H1 (cell line): ENCODE data around the gene TRIM47. TPM values are rescaled to one million over a fixed set of nuclear protein-coding genes. Genes with fewer than 3 reads are reported as not detected.

ENCODE experiments used
- CTCF ChIA-PET: fragments of 300-600 bp; sonication (Branson Sonifier 250); formaldehyde crosslinking; loops from one replicate; lab custom pipeline; 2021; ENCODE audit not compliant: partially characterized antibody; lab: Charles Lee
- POLR2A ChIA-PET: fragments of 300-600 bp; sonication (Branson Sonifier 250); formaldehyde crosslinking; loops from one replicate; lab custom pipeline; 2021; ENCODE audit warnings: inconsistent platforms; ENCODE audit not compliant: partially characterized antibody; lab: Charles Lee
- DNase-seq, 2 experiments: peaks; one replicate each; pipeline versions ENCODE4 v3.0.0 to v3.0.0-alpha.2; 2010 to 2022; ENCODE audit warnings: low spot score in 2 of 2, low read depth in 1 of 2, mixed read lengths in 1 of 2
- FAIRE-seq: peaks from 2 replicates; lab custom pipeline; 2011; peaks lifted over from hg19 to GRCh38; lab: Jason Lieb, UNC
- H2AFZ ChIP-seq: 2 replicates; pipeline ENCODE4 v1.8.1; 2012; ENCODE audit warnings: low read length, inconsistent platforms
- H2AK5ac ChIP-seq: 2 replicates; pipeline ENCODE4 v1.6.1; 2013; ENCODE audit warnings: low read depth, low read length
- H2BK120ac ChIP-seq: replicated peaks from 2 replicates; pipeline ENCODE3; 2013; ENCODE audit warnings: low read depth, low read length, inconsistent platforms
- H2BK12ac ChIP-seq: 2 replicates; pipeline ENCODE4 v1.6.1; 2013; ENCODE audit warnings: low read depth, low read length
- H2BK15ac ChIP-seq: 2 replicates; pipeline ENCODE4 v1.6.1; 2013; ENCODE audit warnings: low read length
- H2BK20ac ChIP-seq: 2 replicates; pipeline ENCODE4 v1.6.1; 2013; ENCODE audit warnings: low read length
- H2BK5ac ChIP-seq: 2 replicates; pipeline ENCODE4 v1.6.1; 2013; ENCODE audit warnings: low read depth, low read length
- H3K14ac ChIP-seq: 2 replicates; pipeline ENCODE4 v1.6.1; 2013; ENCODE audit warnings: inconsistent platforms; ENCODE audit not compliant: insufficient read length
- H3K18ac ChIP-seq: 2 replicates; pipeline ENCODE4 v1.6.1; 2013; ENCODE audit warnings: low read length; ENCODE audit errors: extremely low read depth
- H3K23ac ChIP-seq: 2 replicates; pipeline ENCODE4 v1.6.1; 2013; ENCODE audit warnings: inconsistent platforms; ENCODE audit not compliant: insufficient read length
- H3K23me2 ChIP-seq: 2 replicates; pipeline ENCODE4 v1.6.1; 2013; ENCODE audit warnings: low read depth, low read length
- H3K27ac ChIP-seq: 2 replicates; pipeline ENCODE4 v1.6.1; 2011; ENCODE audit warnings: low read depth, low read length, inconsistent platforms
- H3K27me3 ChIP-seq, 4 experiments: replicated peaks in 1 of 4; 1 replicate in 1 of 4; 2 replicates in 3 of 4; pipeline versions ENCODE4 v1.6.1 to v1.8.1; 2011 to 2013; ENCODE audit warnings: low read length in 3 of 4, mild to moderate bottlenecking in 3 of 4, inconsistent platforms in 2 of 4, mixed read lengths in 2 of 4, moderate library complexity in 1 of 4; ENCODE audit not compliant: control insufficient read depth in 3 of 4, insufficient read depth in 3 of 4; ENCODE audit errors: extremely low read depth in 1 of 4
- H3K36me3 ChIP-seq, 4 experiments: 2 replicates each; pipeline versions ENCODE4 v1.6.1 to v1.8.1; 2011 to 2013; ENCODE audit warnings: mild to moderate bottlenecking in 4 of 4, low read length in 3 of 4, moderate library complexity in 2 of 4, control low read depth in 1 of 4, inconsistent platforms in 1 of 4; ENCODE audit not compliant: insufficient read depth in 4 of 4, control insufficient read depth in 2 of 4
- H3K4ac ChIP-seq: replicated peaks from 2 replicates; pipeline ENCODE3; 2013; ENCODE audit warnings: low read length, low read depth, mixed read lengths, inconsistent platforms; ENCODE audit not compliant: insufficient read length
- H3K4me1 ChIP-seq, 4 experiments: replicated peaks in 1 of 4; 1 replicate in 1 of 4; 2 replicates in 3 of 4; pipeline versions ENCODE4 v1.6.1 to v1.8.1; 2011 to 2013; ENCODE audit warnings: low read length in 3 of 4, inconsistent platforms in 2 of 4, mixed read lengths in 1 of 4; ENCODE audit not compliant: insufficient read depth in 4 of 4, control insufficient read depth in 3 of 4
- H3K4me2 ChIP-seq, 2 experiments: 2 replicates each; pipeline versions ENCODE4 v1.6.1 to v1.8.1; 2011 to 2013; ENCODE audit warnings: low read depth in 2 of 2, low read length in 2 of 2, control low read depth in 1 of 2, inconsistent platforms in 1 of 2, mild to moderate bottlenecking in 1 of 2; ENCODE audit not compliant: insufficient read depth in 1 of 2
- H3K4me3 ChIP-seq, 4 experiments: fragments of 200-600, 300-600 bp in 1 of 4; sonication (generic), shearing (Covaris generic), sonication (Bioruptor Twin) in 1 of 4; 2 replicates each; pipeline versions ENCODE4 v1.5.1 to v1.8.1; 2011 to 2016; ENCODE audit warnings: low read length in 4 of 4, low read depth in 3 of 4, control low read depth in 2 of 4, inconsistent platforms in 2 of 4, mild to moderate bottlenecking in 2 of 4, mixed read lengths in 1 of 4, moderate library complexity in 1 of 4; ENCODE audit not compliant: insufficient read depth in 2 of 4; ENCODE audit errors: extremely low read depth in 1 of 4
- H3K56ac ChIP-seq: replicated peaks from 2 replicates; pipeline ENCODE3; 2013; ENCODE audit warnings: low read depth, mild to moderate bottlenecking, mixed read lengths, low read length, inconsistent platforms; ENCODE audit not compliant: insufficient read length
- H3K79me1 ChIP-seq: 2 replicates; pipeline ENCODE4 v1.6.1; 2013; ENCODE audit warnings: low read depth, low read length, control low read depth
- H3K79me2 ChIP-seq, 2 experiments: 2 replicates each; pipeline versions ENCODE4 v1.6.1 to v1.8.1; 2012 to 2013; ENCODE audit warnings: low read length in 2 of 2, mild to moderate bottlenecking in 2 of 2, inconsistent platforms in 1 of 2; ENCODE audit not compliant: insufficient read depth in 2 of 2, control insufficient read depth in 1 of 2
- H3K9ac ChIP-seq, 4 experiments: replicated peaks in 1 of 4; 1 replicate in 1 of 4; 2 replicates in 3 of 4; pipeline versions ENCODE4 v1.6.1 to v1.8.1; 2011 to 2013; ENCODE audit warnings: low read depth in 3 of 4, low read length in 3 of 4, control low read depth in 2 of 4, mild to moderate bottlenecking in 2 of 4, moderate library complexity in 2 of 4, inconsistent platforms in 1 of 4; ENCODE audit errors: extremely low read depth in 1 of 4
- H3K9me3 ChIP-seq, 2 experiments: 2 replicates each; pipeline versions ENCODE4 v1.6.1 to v1.8.1; 2012 to 2013; ENCODE audit warnings: mild to moderate bottlenecking in 2 of 2, moderate library complexity in 2 of 2, control low read depth in 1 of 2, inconsistent platforms in 1 of 2, low read depth in 1 of 2, low read length in 1 of 2, mixed read lengths in 1 of 2; ENCODE audit not compliant: insufficient read depth in 2 of 2
- H4K20me1 ChIP-seq, 2 experiments: replicated peaks in 1 of 2; 2 replicates each; pipeline versions ENCODE3 to v1.8.1; 2011 to 2013; ENCODE audit warnings: inconsistent platforms in 2 of 2, low read length in 2 of 2, mild to moderate bottlenecking in 1 of 2; ENCODE audit not compliant: insufficient read depth in 2 of 2, control insufficient read depth in 1 of 2
- H4K5ac ChIP-seq: 2 replicates; pipeline ENCODE4 v1.6.1; 2013; ENCODE audit warnings: low read length, low read depth, mixed read lengths, inconsistent platforms; ENCODE audit not compliant: insufficient read length
- H4K8ac ChIP-seq: 2 replicates; pipeline ENCODE4 v1.8.0; 2013; ENCODE audit warnings: mild to moderate bottlenecking, moderate library complexity, low read length, inconsistent platforms; ENCODE audit not compliant: insufficient read depth; ENCODE audit errors: extremely low read depth
- H4K91ac ChIP-seq: replicated peaks from 2 replicates; pipeline ENCODE3; 2013; ENCODE audit warnings: low read length, mixed read lengths, inconsistent platforms; ENCODE audit not compliant: insufficient read length
- CBX5 ChIP-seq: fragments of 300-800, 300-1000 bp; sonication (generic); IDR thresholded peaks from 2 replicates; pipeline ENCODE4 v1.7.1; 2016; ENCODE audit warnings: antibody characterized with exemption, low read length, low read depth
- RAD21 ChIP-seq, 2 experiments: IDR thresholded peaks in 1 of 2; conservative IDR thresholded peaks in 1 of 2; 2 replicates each; pipeline ENCODE4 v1.6.1; 2011; ENCODE audit warnings: low read depth in 2 of 2, low read length in 2 of 2, improper control_type of control experiment in 1 of 2, inconsistent platforms in 1 of 2, mild to moderate bottlenecking in 1 of 2, moderate library complexity in 1 of 2
- RBBP5 ChIP-seq: IDR thresholded peaks from 2 replicates; pipeline ENCODE4 v1.7.1; 2012; ENCODE audit warnings: low read depth, mild to moderate bottlenecking, inconsistent platforms, low read length, moderate library complexity, borderline replicate concordance
- SIN3A ChIP-seq, 2 experiments: IDR thresholded peaks in 1 of 2; conservative IDR thresholded peaks in 1 of 2; 2 replicates each; pipeline ENCODE4 v1.6.1; 2011 to 2012; ENCODE audit warnings: low read length in 2 of 2, improper control_type of control experiment in 1 of 2, low read depth in 1 of 2, mild to moderate bottlenecking in 1 of 2
- SP1 ChIP-seq: IDR thresholded peaks from 2 replicates; pipeline ENCODE4 v1.6.1; 2011; ENCODE audit warnings: low read depth, low read length
- TBP ChIP-seq: IDR thresholded peaks from 2 replicates; pipeline ENCODE4 v1.6.1; 2011; ENCODE audit warnings: low read depth, low read length, improper control_type of control experiment
- TEAD4 ChIP-seq: IDR thresholded peaks from 2 replicates; pipeline ENCODE4 v1.6.1; 2012; ENCODE audit warnings: low read depth, low read length, inconsistent platforms, mixed read lengths
- WGBS, 2 experiments: shearing (Covaris generic) in 1 of 2; methylation state at CpG; one replicate each; pipeline versions ENCODE4 v1.1.6 to v1.1.7; 2013 to 2015; ENCODE audit warnings: low lambda C conversion rate in 2 of 2, mixed read lengths in 2 of 2, inconsistent platforms in 1 of 2, low coverage in 1 of 2, missing lambda C conversion rate in 1 of 2; ENCODE audit not compliant: insufficient replicate concordance in 2 of 2, insufficient coverage in 1 of 2, insufficient read length in 1 of 2; ENCODE audit errors: extremely low coverage in 1 of 2, missing lambda C conversion rate in 1 of 2; 5-methylcytosine and 5-hydroxymethylcytosine counted together
- polyA plus RNA-seq, 7 experiments: library from polyadenylated mRNA; depleted of rRNA in 3 of 7; stranded (reverse) in 5 of 7; unstranded in 2 of 7; fragments of >200 nt in 5 of 7; fragments of 200-250 nt in 2 of 7; gene quantifications; 1 replicate in 5 of 7; 2 replicates in 1 of 7; 4 replicates in 1 of 7; pipeline versions ENCODE4 v1.2.1 to v1.2.3, GENCODE V29; 2011 to 2013; ENCODE audit warnings: missing spikeins in 2 of 7, mixed read lengths in 2 of 7
- total RNA-seq: library from RNA; stranded (reverse); fragmentation: NEBNext Ultra II Directional; extraction: Animal tissue kit (Norgen Biotek cat#: 25700); gene quantifications from 2 replicates; pipeline ENCODE4 v1.2.1, GENCODE V29; 2021
- TF ChIP-seq, protein P1 (sequence below): IDR thresholded peaks from 2 replicates; pipeline ENCODE4 v1.6.1; 2011; ENCODE audit warnings: low read depth, mild to moderate bottlenecking, low read length; ENCODE audit not compliant: insufficient read depth
- TF ChIP-seq, protein P2 (sequence below): IDR thresholded peaks from 2 replicates; pipeline ENCODE4 v1.6.1; 2012; ENCODE audit warnings: inconsistent platforms

TRIM47 gene
- total and polyA plus RNA-seq, 2 of the 8 experiments (the other 6 are each of a cell fraction or from before 2014, with no cell fraction given), result 6.3 to 6.4 TPM

- Histone ChIP-seq H3K4me3 (peak within 1 kb of the TSS; percentile 74 to 97 (median 89)), H4K5ac (peak within 1 kb of the TSS; percentile 54), H2BK12ac (no peak within 1 kb of the TSS), H3K9me3 (no peaks in the 10 kb centered on the region), H3K9ac (peak within 1 kb of the TSS; percentile 55 to 69 (median 62)), H2AFZ (no peak within 1 kb of the TSS), H3K79me2 (peaks cover 0 to 14% of the 10 kb centered on the region in 2 experiments; a peak in 2 of 4 replicates), H3K79me1 (no peaks in the 10 kb centered on the region; the same call in 1 of the 2 replicates), H2BK20ac (no peak within 1 kb of the TSS), H2AK5ac (peak within 1 kb of the TSS; percentile 39; the same call in 1 of the 2 replicates), H3K4ac (peak within 1 kb of the TSS; percentile 94), H3K36me3 (peaks cover 0 to 20% (median 10%) of the 10 kb centered on the region in 4 experiments; a peak in 7 of 8 replicates), H3K4me1 (no peaks in the 10 kb centered on the region; a peak in 1 of 7 replicates), H3K27ac (peak within 1 kb of the TSS; percentile 83; the same call in 1 of the 2 replicates), H3K23me2 (peaks cover 3% of the 10 kb centered on the region; the same call in 1 of the 2 replicates), H4K8ac (peak within 1 kb of the TSS; percentile 93), H3K18ac (0 out of 2 replicates have a peak within 1 kb of the TSS, but pooled peaks have one; percentile 71), H2BK15ac (no peak within 1 kb of the TSS), H3K14ac (no peak within 1 kb of the TSS), H2BK120ac (no peak within 1 kb of the TSS), H3K4me2 (peak within 1 kb of the TSS; percentile 64 to 70), H2BK5ac (no peak within 1 kb of the TSS), H4K20me1 (peaks cover 0 to 2% of the 10 kb centered on the region in 2 experiments), H3K56ac (peak within 1 kb of the TSS; percentile 82), H3K23ac (no peak within 1 kb of the TSS), H3K27me3 (no peaks in the 10 kb centered on the region), H4K91ac (no peak within 1 kb of the TSS)
- ChIA-PET CTCF (interaction anchor here (0.6 to 51.3 kb wide), 26 partner anchors 8 to 484 kb away, joined by 3 to 885 read pairs (median 5); partner anchors contain the start of genes ACOX1, CDK3, TEN1 and WBP2), POLR2A (interaction anchor here (0.7 to 4.6 kb wide), 20 partner anchors 10 to 198 kb away, joined by 3 to 31 read pairs (median 4); partner anchors contain the start of genes CDK3, EXOC7 and TRIM65)
- FAIRE-seq, result no peak
- peak; percentile 92 to 98 for DNase-seq
- 21% methylated on average over 37 of the region's 69 CpGs; no CpG with 5 or more reads in 1 of the 2 experiments for WGBS, 2 experiments
- peak; percentile 42; the same call in 1 of the 2 replicates for TF ChIP-seq SP1
- peak; percentile 91 to 95 for TF ChIP-seq RAD21 (IDR thresholded peaks at IDR 0.05 in 1 of 2, conservative IDR thresholded peaks at IDR 0.05 in 1 of 2; ENCODE audit: low read depth in 2 of 2, low read length in 2 of 2)
- TF ChIP-seq TEAD4, result no peak
- peak; percentile 69 for TF ChIP-seq TBP
- 0 out of 4 replicates have a peak, but pooled peaks of 1 of the 2 experiments have one; percentile 31 for TF ChIP-seq SIN3A (conservative IDR thresholded peaks at IDR 0.05 in 1 of 2, IDR thresholded peaks at IDR 0.05 in 1 of 2; ENCODE audit: low read depth in 1 of 2, low read length in 2 of 2)
- TF ChIP-seq, protein P1, sequence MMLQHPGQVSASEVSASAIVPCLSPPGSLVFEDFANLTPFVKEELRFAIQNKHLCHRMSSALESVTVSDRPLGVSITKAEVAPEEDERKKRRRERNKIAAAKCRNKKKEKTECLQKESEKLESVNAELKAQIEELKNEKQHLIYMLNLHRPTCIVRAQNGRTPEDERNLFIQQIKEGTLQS, result no peak
- TF ChIP-seq, protein P2, sequence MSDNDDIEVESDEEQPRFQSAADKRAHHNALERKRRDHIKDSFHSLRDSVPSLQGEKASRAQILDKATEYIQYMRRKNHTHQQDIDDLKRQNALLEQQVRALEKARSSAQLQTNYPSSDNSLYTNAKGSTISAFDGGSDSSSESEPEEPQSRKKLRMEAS, result peak; percentile 68
- TF ChIP-seq RBBP5, result peak; percentile 88; the same call in 1 of the 2 replicates
- TF ChIP-seq CBX5, result no peak
Measured at GRCh38 chr17:75904749-75905521, 26.6 kb upstream of the TRIM47 start, which contains the start of gene MRPL38. TSS of gene MRPL38 (minus strand) at chr17:75904884. CDS start at chr17:75904875, 9 bp downstream.
